Measurements from ENCODE around the gene MRPL46. TPM values are rescaled to one million over a fixed set of nuclear protein-coding genes. Genes with fewer than 3 reads are reported as not detected.

MRPL46 gene
- total and polyA plus RNA-seq, 9 of the 15 experiments (the other 6 are each of a cell fraction or from before 2014, with no cell fraction given): 41.2 to 72.2 (median 49.8) TPM

Other genes with a start within 250 kb of the MRPL46 start
- 0.04 TPM in 1 of 2 replicates, not detected in the other for gene NTRK3, start 210.6 kb downstream of the MRPL46 start, total RNA-seq (2014; rRNA removed)
- not detected in 2 replicates for gene NTRK3, start 210.6 kb downstream of the MRPL46 start, total RNA-seq (2014; rRNA removed; fragmentation: Illumina TruSeq; extraction: Trizol)
- 0.11 TPM in 1 of 2 replicates, not detected in the other for gene NTRK3, start 210.6 kb downstream of the MRPL46 start, total RNA-seq (2015; rRNA removed; fragmentation: Illumina TruSeq; extraction: Trizol)
- gene NTRK3, start 210.6 kb downstream of the MRPL46 start, total RNA-seq (2021): not detected in 2 replicates
- gene NTRK3, start 210.6 kb downstream of the MRPL46 start, polyA plus RNA-seq (2011; rRNA removed): not detected in 2 replicates
- gene NTRK3, start 210.6 kb downstream of the MRPL46 start, polyA plus RNA-seq (2014; fragmentation: Illumina TruSeq; extraction: Trizol): not detected in 2 replicates
- gene NTRK3, start 210.6 kb downstream of the MRPL46 start, polyA plus RNA-seq (2014; fragmentation: Nextera tagmentation; extraction: Ambion mirVana): under 1 TPM in 1 of 2 experiments, not detected in 1; 0.13 TPM
- 0.08 TPM in 1 of 2 replicates, not detected in the other for gene NTRK3, start 210.6 kb downstream of the MRPL46 start, polyA plus RNA-seq (2014; rRNA removed)
- gene MRPS11, start 320 bp upstream of the MRPL46 start, total RNA-seq (2014; rRNA removed): 54.9 and 75.7 TPM in 2 replicates
- gene MRPS11, start 320 bp upstream of the MRPL46 start, total RNA-seq (2014; rRNA removed; fragmentation: Illumina TruSeq; extraction: Trizol): 40.4 and 44.8 TPM in 2 replicates
- 51.3 and 52.9 TPM in 2 replicates for gene MRPS11, start 320 bp upstream of the MRPL46 start, total RNA-seq (2015; rRNA removed; fragmentation: Illumina TruSeq; extraction: Trizol)
- gene MRPS11, start 320 bp upstream of the MRPL46 start, total RNA-seq (2021): 61.1 and 72.9 TPM in 2 replicates
- 57.3 and 67.3 TPM in 2 replicates for gene MRPS11, start 320 bp upstream of the MRPL46 start, polyA plus RNA-seq (2011; rRNA removed)
- 53.1 and 54.1 TPM in 2 replicates for gene MRPS11, start 320 bp upstream of the MRPL46 start, polyA plus RNA-seq (2014; fragmentation: Illumina TruSeq; extraction: Trizol)
- gene MRPS11, start 320 bp upstream of the MRPL46 start, polyA plus RNA-seq (2014; fragmentation: Nextera tagmentation; extraction: Ambion mirVana): 10 to 100 TPM; 28.3 to 39.4 TPM
- gene MRPS11, start 320 bp upstream of the MRPL46 start, polyA plus RNA-seq (2014; rRNA removed): 83.2 and 90.3 TPM in 2 replicates
- gene DET1, start 79.3 kb upstream of the MRPL46 start, total RNA-seq (2014; rRNA removed): 4.9 and 5.3 TPM in 2 replicates
- gene DET1, start 79.3 kb upstream of the MRPL46 start, total RNA-seq (2014; rRNA removed; fragmentation: Illumina TruSeq; extraction: Trizol): 5.8 and 5.9 TPM in 2 replicates
- 3.7 and 5.0 TPM in 2 replicates for gene DET1, start 79.3 kb upstream of the MRPL46 start, total RNA-seq (2015; rRNA removed; fragmentation: Illumina TruSeq; extraction: Trizol)
- gene DET1, start 79.3 kb upstream of the MRPL46 start, total RNA-seq (2021): 5.6 and 6.0 TPM in 2 replicates
- 8.1 and 9.6 TPM in 2 replicates for gene DET1, start 79.3 kb upstream of the MRPL46 start, polyA plus RNA-seq (2011; rRNA removed)
- 7.0 and 7.3 TPM in 2 replicates for gene DET1, start 79.3 kb upstream of the MRPL46 start, polyA plus RNA-seq (2014; fragmentation: Illumina TruSeq; extraction: Trizol)
- gene DET1, start 79.3 kb upstream of the MRPL46 start, polyA plus RNA-seq (2014; fragmentation: Nextera tagmentation; extraction: Ambion mirVana): 1 to 10 TPM; 4.2 to 6.1 TPM
- gene DET1, start 79.3 kb upstream of the MRPL46 start, polyA plus RNA-seq (2014; rRNA removed): 6.9 and 7.3 TPM in 2 replicates
- 51.0 and 56.6 TPM in 2 replicates for gene AEN, start 154.0 kb upstream of the MRPL46 start, total RNA-seq (2014; rRNA removed)
- 24.6 and 26.3 TPM in 2 replicates for gene AEN, start 154.0 kb upstream of the MRPL46 start, total RNA-seq (2014; rRNA removed; fragmentation: Illumina TruSeq; extraction: Trizol)
- 40.0 and 40.9 TPM in 2 replicates for gene AEN, start 154.0 kb upstream of the MRPL46 start, total RNA-seq (2015; rRNA removed; fragmentation: Illumina TruSeq; extraction: Trizol)
- gene AEN, start 154.0 kb upstream of the MRPL46 start, total RNA-seq (2021): 49.2 and 52.7 TPM in 2 replicates
- gene AEN, start 154.0 kb upstream of the MRPL46 start, polyA plus RNA-seq (2011; rRNA removed): 30.8 and 32.8 TPM in 2 replicates
- gene AEN, start 154.0 kb upstream of the MRPL46 start, polyA plus RNA-seq (2014; fragmentation: Illumina TruSeq; extraction: Trizol): 31.6 and 35.1 TPM in 2 replicates
- gene AEN, start 154.0 kb upstream of the MRPL46 start, polyA plus RNA-seq (2014; fragmentation: Nextera tagmentation; extraction: Ambion mirVana): 10 to 100 TPM in 1 of 2 experiments, 1 to 10 TPM in 1; 9.0 to 11.7 TPM
- gene AEN, start 154.0 kb upstream of the MRPL46 start, polyA plus RNA-seq (2014; rRNA removed): 35.5 and 45.5 TPM in 2 replicates
- gene ISG20, start 171.6 kb upstream of the MRPL46 start, total RNA-seq (2014; rRNA removed): 1.3 and 2.4 TPM in 2 replicates
- 0.16 and 0.36 TPM in 2 replicates for gene ISG20, start 171.6 kb upstream of the MRPL46 start, total RNA-seq (2014; rRNA removed; fragmentation: Illumina TruSeq; extraction: Trizol)
- gene ISG20, start 171.6 kb upstream of the MRPL46 start, total RNA-seq (2015; rRNA removed; fragmentation: Illumina TruSeq; extraction: Trizol): 0.65 and 1.1 TPM in 2 replicates
- 1.9 TPM in 2 replicates for gene ISG20, start 171.6 kb upstream of the MRPL46 start, total RNA-seq (2021)
- gene ISG20, start 171.6 kb upstream of the MRPL46 start, polyA plus RNA-seq (2011; rRNA removed): 0.43 and 1.0 TPM in 2 replicates
- gene ISG20, start 171.6 kb upstream of the MRPL46 start, polyA plus RNA-seq (2014; fragmentation: Illumina TruSeq; extraction: Trizol): 0.06 and 0.32 TPM in 2 replicates
- gene ISG20, start 171.6 kb upstream of the MRPL46 start, polyA plus RNA-seq (2014; fragmentation: Nextera tagmentation; extraction: Ambion mirVana): under 1 TPM; 0.70 to 1.00 TPM
- 1.7 and 2.1 TPM in 2 replicates for gene ISG20, start 171.6 kb upstream of the MRPL46 start, polyA plus RNA-seq (2014; rRNA removed)

All from K562 (cell line).